ENCODE data around the gene SLC15A3.

SLC15A3 gene

DNA sequence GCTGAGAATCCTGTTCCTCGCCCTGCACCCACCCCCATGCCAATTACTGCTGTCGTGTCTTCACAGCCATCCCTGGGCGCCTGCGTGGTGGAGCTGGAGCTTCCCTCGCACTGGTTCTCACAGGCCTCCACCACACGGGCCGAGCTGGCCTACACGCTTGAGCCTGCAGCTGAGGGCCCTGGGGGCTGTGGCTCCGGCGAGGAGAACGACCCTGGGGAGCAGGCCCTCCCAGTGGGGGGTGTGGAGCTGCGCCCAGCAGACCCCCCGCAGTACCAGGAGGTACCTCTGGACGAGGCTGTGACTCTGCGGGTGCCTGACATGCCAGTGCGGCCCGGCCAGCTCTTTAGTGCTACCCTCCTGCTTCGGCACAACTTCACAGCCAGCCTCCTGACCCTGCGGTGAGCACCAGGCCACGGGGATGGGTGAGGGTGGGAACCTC, 23.4 kb downstream of the SLC15A3 start:
- no peak for DNase-seq (ENCODE audit: low read depth)

DNA sequence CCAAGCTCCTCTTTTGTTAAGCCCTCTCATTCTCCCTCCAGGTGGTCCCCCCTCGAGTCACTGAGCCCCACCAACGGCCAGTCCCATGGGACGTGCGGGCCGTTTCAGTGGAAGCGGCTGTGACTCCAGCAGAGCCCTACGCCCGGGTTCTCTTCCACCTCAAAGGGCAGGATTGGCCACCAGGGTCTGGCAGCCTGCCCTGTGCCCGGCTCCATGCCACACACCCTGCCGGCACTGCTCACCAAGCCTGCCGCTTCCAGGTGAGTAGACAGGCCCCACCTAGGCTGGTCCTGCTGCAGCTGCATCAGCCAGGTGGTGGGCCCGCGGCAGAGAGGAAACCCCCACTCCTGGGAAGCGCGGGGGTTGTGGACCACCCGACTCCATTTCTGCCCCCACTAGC, 24.4 kb downstream of the SLC15A3 start:
- no peak for DNase-seq (ENCODE audit: low read depth)

DNA sequence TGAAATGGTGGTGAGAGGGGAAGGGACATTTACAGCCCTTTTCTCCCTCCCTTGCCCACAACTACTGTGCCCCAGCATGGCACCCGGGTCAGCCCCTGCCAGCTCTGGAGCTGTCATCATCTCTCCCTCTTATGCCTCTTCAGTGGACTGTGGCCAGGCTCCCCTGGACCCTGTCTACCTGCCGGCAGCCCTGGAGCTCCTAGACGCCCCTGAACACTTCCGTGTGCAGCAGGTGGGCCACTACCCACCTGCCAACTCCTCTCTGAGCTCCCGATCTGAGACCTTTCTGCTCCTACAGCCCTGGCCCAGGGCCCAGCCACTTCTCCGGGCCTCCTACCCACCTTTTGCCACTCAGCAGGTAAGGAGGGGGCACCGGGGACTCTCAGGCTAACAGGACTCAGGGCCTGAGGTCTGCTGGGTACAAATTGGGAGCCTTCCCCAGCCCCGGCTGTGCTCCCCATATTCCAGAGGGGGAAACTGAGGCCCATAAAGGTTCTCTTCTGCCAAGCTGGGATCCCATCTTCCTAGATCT, 24.8 kb downstream of the SLC15A3 start:
- no peak for DNase-seq (ENCODE audit: low read depth)

DNA sequence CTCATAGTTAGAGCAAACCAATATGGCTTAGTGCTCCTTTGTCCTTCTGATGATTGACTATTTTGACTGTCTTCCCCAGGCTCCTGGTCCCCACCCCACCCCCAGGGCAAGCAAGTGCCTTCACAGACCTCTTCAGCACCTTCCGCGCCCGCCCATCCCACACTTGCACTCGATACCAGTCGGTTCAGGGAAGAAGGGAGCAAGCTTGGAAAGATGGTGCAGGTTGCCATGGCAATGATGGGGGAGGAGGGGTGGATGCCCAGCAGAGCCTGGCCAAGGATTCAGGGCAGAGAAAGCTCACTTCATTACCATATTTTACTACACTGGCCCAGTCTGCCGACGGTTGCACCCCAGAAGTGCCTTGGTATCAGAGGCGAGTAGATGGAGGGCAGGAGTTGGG, 25.5 kb downstream of the SLC15A3 start:
- DNase-seq (ENCODE audit: low read depth): no peak

- no peak for DNase-seq (ENCODE audit: low read depth)
Observed at GRCh38 chr11:60925868-60926267, 26.1 kb downstream of the SLC15A3 start.

- DNase-seq (ENCODE audit: low read depth): no peak
Observed at GRCh38 chr11:60924906-60925853, 26.8 kb downstream of the SLC15A3 start.

GRCh38 chr11:60924110-60924905, 27.7 kb downstream of the SLC15A3 start, which contains the start of gene TMEM132A:
Gene TMEM132A (plus strand): TSS chr11:60924460. CDS start chr11:60924634, 174 bp downstream.
- no peak for DNase-seq (ENCODE audit: low read depth)

- DNase-seq (ENCODE audit: low read depth): no peak
Observed at GRCh38 chr11:60923800-60924109, 28.2 kb downstream of the SLC15A3 start.

DNA sequence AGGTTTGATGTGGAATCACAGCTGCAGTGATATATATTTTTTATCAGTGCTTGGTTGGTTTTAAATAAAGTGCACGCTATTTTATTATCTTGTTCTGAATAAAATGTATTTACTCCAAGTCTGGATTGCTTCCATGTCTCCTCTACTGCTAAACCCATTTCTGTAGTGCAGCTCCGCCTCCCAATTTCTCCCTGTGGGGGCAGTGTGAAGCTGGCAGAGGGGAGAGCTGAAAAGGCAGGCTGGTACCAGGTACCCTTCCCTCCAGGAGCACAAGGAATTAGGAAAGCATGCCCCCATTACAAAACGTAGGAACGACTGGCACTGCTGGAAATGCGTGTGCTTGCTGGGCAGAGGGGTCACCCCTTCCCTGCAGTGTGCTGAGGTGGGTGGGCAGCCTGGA, 28.6 kb downstream of the SLC15A3 start:
- no peak for DNase-seq (ENCODE audit: low read depth)

GRCh38 chr11:60922906-60923305, 29.1 kb downstream of the SLC15A3 start:
- no peak for DNase-seq (ENCODE audit: low read depth)

DNA sequence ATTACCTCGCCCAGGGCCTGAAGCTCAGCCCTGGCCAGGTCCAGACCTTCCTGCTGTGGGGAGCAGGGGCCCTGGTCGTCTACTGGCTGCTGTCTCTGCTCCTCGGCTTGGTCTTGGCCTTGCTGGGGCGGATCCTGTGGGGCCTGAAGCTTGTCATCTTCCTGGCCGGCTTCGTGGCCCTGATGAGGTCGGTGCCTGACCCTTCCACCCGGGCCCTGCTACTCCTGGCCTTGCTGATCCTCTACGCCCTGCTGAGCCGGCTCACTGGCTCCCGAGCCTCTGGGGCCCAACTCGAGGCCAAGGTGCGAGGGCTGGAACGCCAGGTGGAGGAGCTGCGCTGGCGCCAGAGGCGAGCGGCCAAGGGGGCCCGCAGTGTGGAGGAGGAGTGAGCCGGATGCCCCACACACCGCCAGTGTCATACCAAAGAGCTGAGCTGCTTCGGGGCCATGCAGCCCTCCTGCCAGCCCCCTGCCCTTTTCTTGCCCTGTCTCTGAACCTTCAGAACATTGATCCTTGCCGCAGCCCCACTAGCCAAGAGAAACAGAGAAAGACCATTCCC, 30.1 kb downstream of the SLC15A3 start:
- no peak for DNase-seq (ENCODE audit: low read depth)

- no peak for DNase-seq (ENCODE audit: low read depth)
Observed at GRCh38 chr11:60921259-60921658, 30.7 kb downstream of the SLC15A3 start.

GRCh38 chr11:60919956-60920355, 32.0 kb downstream of the SLC15A3 start:
- DNase-seq (ENCODE audit: low read depth): no peak

GRCh38 chr11:60919320-60919719, 32.7 kb downstream of the SLC15A3 start:
- DNase-seq (ENCODE audit: low read depth): no peak

- DNase-seq (ENCODE audit: low read depth): no peak
Observed at GRCh38 chr11:60918939-60919265, 33.1 kb downstream of the SLC15A3 start.

GRCh38 chr11:60918251-60918938, 33.6 kb downstream of the SLC15A3 start:
- no peak for DNase-seq (ENCODE audit: low read depth)

DNA sequence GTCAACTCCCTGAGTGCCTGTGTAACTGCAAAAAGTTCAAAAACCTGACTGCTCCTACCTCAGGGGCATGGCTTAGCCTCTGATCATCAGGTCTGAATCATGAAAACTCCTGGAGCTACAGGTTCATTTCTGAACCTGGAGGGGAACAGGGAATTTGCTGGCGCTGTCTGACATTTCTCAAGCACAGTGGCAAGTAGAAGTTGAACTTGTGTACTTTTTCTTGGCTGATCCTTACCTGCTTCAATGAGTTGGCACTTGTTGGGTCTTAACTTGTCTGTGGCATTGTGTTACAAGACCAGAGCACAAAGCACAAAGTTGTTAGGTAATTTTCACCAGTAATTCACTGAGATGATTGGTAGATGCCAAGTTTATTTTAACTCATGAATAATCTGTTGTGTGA, 34.7 kb downstream of the SLC15A3 start:
- DNase-seq (ENCODE audit: low read depth): no peak

- DNase-seq (ENCODE audit: low read depth): no peak
Observed at GRCh38 chr11:60916669-60917206, 35.2 kb downstream of the SLC15A3 start.

- no peak for DNase-seq (ENCODE audit: low read depth)
Observed at GRCh38 chr11:60915248-60915914, 36.6 kb downstream of the SLC15A3 start.

DNA sequence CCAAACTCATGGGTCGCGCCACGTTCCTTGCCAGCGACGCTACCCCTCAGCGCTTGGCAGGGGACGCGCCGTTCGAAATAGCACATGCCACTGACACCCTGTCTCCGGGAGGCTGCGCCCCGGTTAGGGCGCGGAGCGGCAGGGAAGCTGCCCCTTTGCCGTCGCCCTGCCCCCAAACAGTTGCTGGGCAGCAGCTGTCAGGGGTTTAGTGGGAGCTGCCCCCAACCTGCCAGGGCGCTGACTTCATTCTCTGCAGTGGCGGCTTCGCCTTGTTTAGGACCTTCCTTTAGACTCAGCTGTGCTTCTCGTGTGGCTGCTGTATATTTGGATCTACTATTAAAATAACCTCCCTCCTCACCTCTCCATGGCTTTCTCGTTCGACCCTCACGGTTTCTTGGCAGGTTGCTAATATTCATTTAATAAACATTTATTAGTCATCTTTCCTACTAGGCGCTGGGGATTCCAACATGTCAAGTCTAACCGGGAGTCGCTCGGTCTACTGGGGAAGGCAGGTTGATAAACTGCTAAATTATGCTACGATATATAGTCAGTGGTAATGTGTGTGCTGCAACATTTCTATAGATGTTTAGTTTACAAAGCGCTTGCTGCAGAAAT, 37.2 kb downstream of the SLC15A3 start:
- DNase-seq (ENCODE audit: low read depth): no peak
